Measurements from ENCODE around the gene ALS2CL. TPM values are rescaled to one million over a fixed set of nuclear protein-coding genes. Genes with fewer than 3 reads are reported as not detected.

Gene ALS2CL
- total and polyA plus RNA-seq, 10 of the 15 experiments (the other 5 are each of a cell fraction or from before 2014, with no cell fraction given), result 0.01 to 0.05 TPM; not detected in 8

Small RNA genes lying within 50 kb of the gene (small RNA-seq; reads per million reads assigned to genes)
- not detected for gene RF00591

Other genes starting within 250 kb of the ALS2CL start
Only the 7 nearest of the 8 such genes appear.
- not detected in 2 replicates for gene RTP3, start 195.7 kb downstream of the ALS2CL start, total RNA-seq (2014; rRNA removed)
- not detected in 2 replicates for gene RTP3, start 195.7 kb downstream of the ALS2CL start, total RNA-seq (2014; rRNA removed; fragmentation: Illumina TruSeq; extraction: Trizol)
- not detected in 2 replicates for gene RTP3, start 195.7 kb downstream of the ALS2CL start, total RNA-seq (2021)
- not detected in 2 replicates for gene RTP3, start 195.7 kb downstream of the ALS2CL start, polyA plus RNA-seq (2011; rRNA removed)
- not detected in 2 replicates for gene RTP3, start 195.7 kb downstream of the ALS2CL start, polyA plus RNA-seq (2014; fragmentation: Illumina TruSeq; extraction: Trizol)
- gene RTP3, start 195.7 kb downstream of the ALS2CL start, polyA plus RNA-seq (2014; fragmentation: Nextera tagmentation; extraction: Ambion mirVana), result under 1 TPM in 1 of 2 experiments, not detected in 1; 0.06 TPM
- gene RTP3, start 195.7 kb downstream of the ALS2CL start, polyA plus RNA-seq (2014; rRNA removed), result not detected in 2 replicates
- not detected for gene RTP3, start 195.7 kb downstream of the ALS2CL start, polyA plus RNA-seq (2016; fragmentation: Nextera tagmentation; extraction: Ambion mirVana)
- gene LRRC2, start 127.4 kb downstream of the ALS2CL start, total RNA-seq (2014; rRNA removed), result not detected in 2 replicates
- gene LRRC2, start 127.4 kb downstream of the ALS2CL start, total RNA-seq (2014; rRNA removed; fragmentation: Illumina TruSeq; extraction: Trizol), result not detected in 2 replicates
- not detected in 2 replicates for gene LRRC2, start 127.4 kb downstream of the ALS2CL start, total RNA-seq (2021)
- gene LRRC2, start 127.4 kb downstream of the ALS2CL start, polyA plus RNA-seq (2011; rRNA removed), result not detected in 2 replicates
- gene LRRC2, start 127.4 kb downstream of the ALS2CL start, polyA plus RNA-seq (2014; fragmentation: Illumina TruSeq; extraction: Trizol), result not detected in 2 replicates
- gene LRRC2, start 127.4 kb downstream of the ALS2CL start, polyA plus RNA-seq (2014; fragmentation: Nextera tagmentation; extraction: Ambion mirVana), result not detected
- gene LRRC2, start 127.4 kb downstream of the ALS2CL start, polyA plus RNA-seq (2014; rRNA removed), result not detected in 2 replicates
- not detected for gene LRRC2, start 127.4 kb downstream of the ALS2CL start, polyA plus RNA-seq (2016; fragmentation: Nextera tagmentation; extraction: Ambion mirVana)
- not detected in 2 replicates for gene FAM240A, start 81.2 kb downstream of the ALS2CL start, total RNA-seq (2014; rRNA removed)
- gene FAM240A, start 81.2 kb downstream of the ALS2CL start, total RNA-seq (2014; rRNA removed; fragmentation: Illumina TruSeq; extraction: Trizol), result not detected in 2 replicates
- gene FAM240A, start 81.2 kb downstream of the ALS2CL start, total RNA-seq (2021), result not detected in 2 replicates
- not detected in 2 replicates for gene FAM240A, start 81.2 kb downstream of the ALS2CL start, polyA plus RNA-seq (2011; rRNA removed)
- not detected in 2 replicates for gene FAM240A, start 81.2 kb downstream of the ALS2CL start, polyA plus RNA-seq (2014; fragmentation: Illumina TruSeq; extraction: Trizol)
- not detected for gene FAM240A, start 81.2 kb downstream of the ALS2CL start, polyA plus RNA-seq (2014; fragmentation: Nextera tagmentation; extraction: Ambion mirVana)
- gene FAM240A, start 81.2 kb downstream of the ALS2CL start, polyA plus RNA-seq (2014; rRNA removed), result not detected in 2 replicates
- not detected for gene FAM240A, start 81.2 kb downstream of the ALS2CL start, polyA plus RNA-seq (2016; fragmentation: Nextera tagmentation; extraction: Ambion mirVana)
- not detected in 2 replicates for gene TMIE, start 7.7 kb upstream of the ALS2CL start, total RNA-seq (2014; rRNA removed)
- gene TMIE, start 7.7 kb upstream of the ALS2CL start, total RNA-seq (2014; rRNA removed; fragmentation: Illumina TruSeq; extraction: Trizol), result not detected in 2 replicates
- not detected in 2 replicates for gene TMIE, start 7.7 kb upstream of the ALS2CL start, total RNA-seq (2021)
- gene TMIE, start 7.7 kb upstream of the ALS2CL start, polyA plus RNA-seq (2011; rRNA removed), result not detected in 2 replicates
- gene TMIE, start 7.7 kb upstream of the ALS2CL start, polyA plus RNA-seq (2014; fragmentation: Illumina TruSeq; extraction: Trizol), result not detected in 2 replicates
- gene TMIE, start 7.7 kb upstream of the ALS2CL start, polyA plus RNA-seq (2014; fragmentation: Nextera tagmentation; extraction: Ambion mirVana), result not detected
- not detected in 2 replicates for gene TMIE, start 7.7 kb upstream of the ALS2CL start, polyA plus RNA-seq (2014; rRNA removed)
- gene TMIE, start 7.7 kb upstream of the ALS2CL start, polyA plus RNA-seq (2016; fragmentation: Nextera tagmentation; extraction: Ambion mirVana), result not detected
- not detected in 2 replicates for gene PRSS50, start 24.2 kb upstream of the ALS2CL start, total RNA-seq (2014; rRNA removed)
- gene PRSS50, start 24.2 kb upstream of the ALS2CL start, total RNA-seq (2014; rRNA removed; fragmentation: Illumina TruSeq; extraction: Trizol), result not detected in 2 replicates
- not detected in 2 replicates for gene PRSS50, start 24.2 kb upstream of the ALS2CL start, total RNA-seq (2021)
- not detected in 2 replicates for gene PRSS50, start 24.2 kb upstream of the ALS2CL start, polyA plus RNA-seq (2011; rRNA removed)
- not detected in 2 replicates for gene PRSS50, start 24.2 kb upstream of the ALS2CL start, polyA plus RNA-seq (2014; fragmentation: Illumina TruSeq; extraction: Trizol)
- gene PRSS50, start 24.2 kb upstream of the ALS2CL start, polyA plus RNA-seq (2014; fragmentation: Nextera tagmentation; extraction: Ambion mirVana), result not detected
- not detected in 2 replicates for gene PRSS50, start 24.2 kb upstream of the ALS2CL start, polyA plus RNA-seq (2014; rRNA removed)
- under 1 TPM in 1 of 2 experiments, not detected in 1; 0.05 TPM for gene PRSS50, start 24.2 kb upstream of the ALS2CL start, polyA plus RNA-seq (2016; fragmentation: Nextera tagmentation; extraction: Ambion mirVana)
- not detected in 2 replicates for gene MYL3, start 169.8 kb upstream of the ALS2CL start, total RNA-seq (2014; rRNA removed)
- gene MYL3, start 169.8 kb upstream of the ALS2CL start, total RNA-seq (2014; rRNA removed; fragmentation: Illumina TruSeq; extraction: Trizol), result not detected in 2 replicates
- gene MYL3, start 169.8 kb upstream of the ALS2CL start, total RNA-seq (2021), result not detected in 2 replicates
- gene MYL3, start 169.8 kb upstream of the ALS2CL start, polyA plus RNA-seq (2011; rRNA removed), result not detected in 2 replicates
- not detected in 2 replicates for gene MYL3, start 169.8 kb upstream of the ALS2CL start, polyA plus RNA-seq (2014; fragmentation: Illumina TruSeq; extraction: Trizol)
- not detected for gene MYL3, start 169.8 kb upstream of the ALS2CL start, polyA plus RNA-seq (2014; fragmentation: Nextera tagmentation; extraction: Ambion mirVana)
- gene MYL3, start 169.8 kb upstream of the ALS2CL start, polyA plus RNA-seq (2014; rRNA removed), result not detected in 2 replicates
- under 1 TPM in 1 of 2 experiments, not detected in 1; 0.40 TPM for gene MYL3, start 169.8 kb upstream of the ALS2CL start, polyA plus RNA-seq (2016; fragmentation: Nextera tagmentation; extraction: Ambion mirVana)
- not detected in 2 replicates for gene PTH1R, start 184.0 kb upstream of the ALS2CL start, total RNA-seq (2014; rRNA removed)
- gene PTH1R, start 184.0 kb upstream of the ALS2CL start, total RNA-seq (2014; rRNA removed; fragmentation: Illumina TruSeq; extraction: Trizol), result not detected in 2 replicates
- gene PTH1R, start 184.0 kb upstream of the ALS2CL start, total RNA-seq (2021), result not detected in 2 replicates
- not detected in 2 replicates for gene PTH1R, start 184.0 kb upstream of the ALS2CL start, polyA plus RNA-seq (2011; rRNA removed)
- not detected in 2 replicates for gene PTH1R, start 184.0 kb upstream of the ALS2CL start, polyA plus RNA-seq (2014; fragmentation: Illumina TruSeq; extraction: Trizol)
- gene PTH1R, start 184.0 kb upstream of the ALS2CL start, polyA plus RNA-seq (2014; fragmentation: Nextera tagmentation; extraction: Ambion mirVana), result not detected
- 0.20 TPM in 1 of 2 replicates, not detected in the other for gene PTH1R, start 184.0 kb upstream of the ALS2CL start, polyA plus RNA-seq (2014; rRNA removed)
- not detected for gene PTH1R, start 184.0 kb upstream of the ALS2CL start, polyA plus RNA-seq (2016; fragmentation: Nextera tagmentation; extraction: Ambion mirVana)